IMR-90 (cell line): ENCODE data around the gene FLNA.

ENCODE experiments used
- CTCF ChIP-seq: conservative IDR thresholded peaks from 2 replicates; pipeline ENCODE4 v1.5.1; 2012; ENCODE audit warnings: mild to moderate bottlenecking, low read depth, low read length, improper control_type of control experiment
- ELK1 ChIP-seq: fragments of 150-350 bp; IDR thresholded peaks from 2 replicates; pipeline ENCODE4 v1.6.1; 2016; ENCODE audit warnings: low read depth, mild to moderate bottlenecking, low read length, moderate library complexity, borderline replicate concordance
- FOS ChIP-seq: fragments of 150-350 bp; IDR thresholded peaks from 2 replicates; pipeline ENCODE4 v1.6.1; 2016; ENCODE audit warnings: low read depth, low read length
- MAFK ChIP-seq: IDR thresholded peaks from 2 replicates; pipeline ENCODE4 v1.6.1; 2012; ENCODE audit warnings: low read depth, low read length, improper control_type of control experiment
- MAZ ChIP-seq: IDR thresholded peaks from 2 replicates; pipeline ENCODE4 v1.6.1; 2012; ENCODE audit warnings: low read depth, mild to moderate bottlenecking, low read length, improper control_type of control experiment, moderate library complexity, borderline replicate concordance
- POLR2A ChIP-seq: IDR thresholded peaks from 2 replicates; pipeline ENCODE4 v1.6.1; 2012; ENCODE audit warnings: mild to moderate bottlenecking, low read depth, low read length
- RAD21 ChIP-seq: IDR thresholded peaks from 2 replicates; pipeline ENCODE4 v1.6.1; 2012; ENCODE audit warnings: low read length, improper control_type of control experiment
- RCOR1 ChIP-seq: IDR thresholded peaks from 2 replicates; pipeline ENCODE4 v1.6.1; 2012; ENCODE audit warnings: mild to moderate bottlenecking, low read length, improper control_type of control experiment; ENCODE audit not compliant: insufficient replicate concordance
- SMC3 ChIP-seq: fragments of 150-350 bp; IDR thresholded peaks from 2 replicates; pipeline ENCODE4 v1.6.1; 2016; ENCODE audit warnings: low read depth, mild to moderate bottlenecking, antibody characterized with exemption, low read length, moderate library complexity
- USF2 ChIP-seq: fragments of 150-350 bp; IDR thresholded peaks from 2 replicates; pipeline ENCODE4 v1.6.1; 2017; ENCODE audit warnings: mild to moderate bottlenecking, antibody characterized with exemption, low read length, low read depth

GRCh38 chrX:154378059-154378798 is 3.8 kb upstream of the FLNA start:
- TF ChIP-seq MAZ (no peak), CTCF (no peak), POLR2A (peak; percentile 65), RAD21 (no peak), FOS (no peak), USF2 (no peak), ELK1 (no peak), RCOR1 (no peak), MAFK (no peak), SMC3 (no peak)
